Activated CD8-positive, alpha-beta memory T cell treated with anti-CD3 and anti-CD28 coated beads for 1 hour (primary cell): Measurements from ENCODE around the gene HSP90AB1.

Source experiments
- DNase-seq, 2 donors: peaks; one replicate each; pipeline ENCODE4 v3.0.0-alpha.2; 2020; ENCODE audit warnings: low read depth in 1 of 2; ENCODE audit errors: extremely low read depth in 1 of 2

HSP90AB1 gene

GRCh38 chr6:44253307-44254101 lies 6.6 kb downstream of the HSP90AB1 start:
- DNase-seq: no peak

GRCh38 chr6:44254191-44255104 lies 7.5 kb downstream of the HSP90AB1 start:
- no peak for DNase-seq

GRCh38 chr6:44255105-44255808 lies 8.4 kb downstream of the HSP90AB1 start:
- DNase-seq: no peak

GRCh38 chr6:44255871-44256774 lies 9.2 kb downstream of the HSP90AB1 start:
- DNase-seq: no peak

GRCh38 chr6:44256775-44257024 lies 9.8 kb downstream of the HSP90AB1 start:
- DNase-seq: no peak

- peak in 1 of 2 donors; percentile 49 for DNase-seq
These were observed 10.3 kb downstream of the HSP90AB1 start, which contains the start of gene SLC35B2 for GRCh38 chr6:44257025-44257752. TSS of gene SLC35B2 (minus strand) at chr6:44257528. CDS start at chr6:44257410, 118 bp downstream.

GRCh38 chr6:44257753-44258324 lies 10.9 kb downstream of the HSP90AB1 start:
- no peak for DNase-seq

GRCh38 chr6:44258325-44258863 lies 11.5 kb downstream of the HSP90AB1 start:
- DNase-seq: no peak

GRCh38 chr6:44258921-44259320 lies 12.0 kb downstream of the HSP90AB1 start:
- DNase-seq: no peak

- no peak for DNase-seq
These were observed 13.1 kb downstream of the HSP90AB1 start for GRCh38 chr6:44260011-44260410.

- no peak for DNase-seq
These were observed 13.8 kb downstream of the HSP90AB1 start for GRCh38 chr6:44260451-44261297.

- no peak for DNase-seq
These were observed 14.7 kb downstream of the HSP90AB1 start for GRCh38 chr6:44261581-44261980.

- DNase-seq: no peak
These were observed 15.8 kb downstream of the HSP90AB1 start for GRCh38 chr6:44262467-44263353.

- DNase-seq: no peak
These were observed 16.6 kb downstream of the HSP90AB1 start for GRCh38 chr6:44263354-44264100.

- no peak for DNase-seq
These were observed 17.5 kb downstream of the HSP90AB1 start for GRCh38 chr6:44264154-44265006.
